Psoas muscle (tissue), 8 donors: ENCODE results near the gene STX1A. TPM values are rescaled to one million over a fixed set of nuclear protein-coding genes. Genes with fewer than 3 reads are reported as not detected.

Experiments
- ATAC-seq, 4 donors: fragments of 200-7000 bp; cut with Tn5 transposase; one replicate each; pipeline ENCODE4 v1.9.1; 2020; ENCODE audit warnings: moderate library complexity in 3 of 4, mild to moderate bottlenecking in 2 of 4
- DNase-seq, 2 donors: peaks; one replicate each; pipeline ENCODE4 v3.0.0-alpha.2; 2020
- H3K27ac ChIP-seq: fragments of 200-600 bp; one replicate; pipeline ENCODE4 v1.8.0; 2022
- H3K27me3 ChIP-seq, 3 donors: fragments of 200-600 bp in 1 of 3; one replicate each; pipeline versions ENCODE4 v1.6.1 to v1.8.0; 2013 to 2022; ENCODE audit warnings: low read length in 2 of 3, mild to moderate bottlenecking in 2 of 3, moderate library complexity in 1 of 3; ENCODE audit not compliant: insufficient read depth in 3 of 3
- H3K36me3 ChIP-seq, 2 donors: fragments of 200-600 bp in 1 of 2; one replicate each; pipeline versions ENCODE4 v1.6.1 to v1.8.0; 2013 to 2022; ENCODE audit warnings: low read depth in 1 of 2, mild to moderate bottlenecking in 1 of 2, moderate library complexity in 1 of 2; ENCODE audit not compliant: insufficient read depth in 1 of 2
- H3K4me1 ChIP-seq: fragments of 200-600 bp; one replicate; pipeline ENCODE4 v1.8.0; 2022
- H3K4me3 ChIP-seq: fragments of 200-600 bp; one replicate; pipeline ENCODE4 v1.8.0; 2022; ENCODE audit warnings: mild to moderate bottlenecking
- H3K9me3 ChIP-seq: fragments of 200-600 bp; one replicate; pipeline ENCODE4 v1.8.0; 2022
- WGBS, 3 donors: extraction: QIAGEN DNeasy Blood & Tissue Kit; methylation state at CpG; one replicate each; pipeline versions ENCODE4 v1.1.6 to v1.1.7; 2013; 5-methylcytosine and 5-hydroxymethylcytosine counted together
- intact Hi-C, 2 donors: fragments of 100-400 bp; cut with DNase I; formaldehyde crosslinking; loops; one replicate each; pipeline versions ENCODE4 v1.11.0 to v1.14.2; 2022
- polyA plus RNA-seq, 3 donors: library from polyadenylated mRNA; stranded (reverse); fragments of 200-250 nt; gene quantifications; one replicate each; pipeline ENCODE4 v1.2.3, GENCODE V29; 2013
- total RNA-seq, 4 donors: library from RNA; stranded (reverse); fragmentation: NEBNext Ultra II Directional in 2 of 4; extraction: Animal tissue kit (Norgen Biotek cat#: 25700) in 2 of 4; gene quantifications; one replicate each; pipeline versions ENCODE4 v1.2.1 to v1.2.4, GENCODE V29; 2021 to 2023
- TF ChIP-seq, protein P1 (sequence below): fragments of 200-600 bp; IDR thresholded peaks from one replicate; pipeline ENCODE4 v1.8.0; 2022; ENCODE audit warnings: antibody characterized with exemption
- donor health status: healthy with polysubstance abuse.
- donor health status: DM: no; HTN: no; CAD: no; lungs with moderate emphysema.
- donor health status: Bipolar disorder and iron deficiency.
- donor health status: healthy.
- donor health status: DM: yes; HTN: yes; CAD: no.
- donor health status: DM: no; HTN: no; CAD: no.
- donor health status: DM: no; HTN: no; CAD: no.
- donor health status: DM: yes; HTN: yes; CAD: no.

The STX1A gene
- total and polyA plus RNA-seq, 7 donors: 1.9 to 5.4 (median 2.8) TPM

DNA sequence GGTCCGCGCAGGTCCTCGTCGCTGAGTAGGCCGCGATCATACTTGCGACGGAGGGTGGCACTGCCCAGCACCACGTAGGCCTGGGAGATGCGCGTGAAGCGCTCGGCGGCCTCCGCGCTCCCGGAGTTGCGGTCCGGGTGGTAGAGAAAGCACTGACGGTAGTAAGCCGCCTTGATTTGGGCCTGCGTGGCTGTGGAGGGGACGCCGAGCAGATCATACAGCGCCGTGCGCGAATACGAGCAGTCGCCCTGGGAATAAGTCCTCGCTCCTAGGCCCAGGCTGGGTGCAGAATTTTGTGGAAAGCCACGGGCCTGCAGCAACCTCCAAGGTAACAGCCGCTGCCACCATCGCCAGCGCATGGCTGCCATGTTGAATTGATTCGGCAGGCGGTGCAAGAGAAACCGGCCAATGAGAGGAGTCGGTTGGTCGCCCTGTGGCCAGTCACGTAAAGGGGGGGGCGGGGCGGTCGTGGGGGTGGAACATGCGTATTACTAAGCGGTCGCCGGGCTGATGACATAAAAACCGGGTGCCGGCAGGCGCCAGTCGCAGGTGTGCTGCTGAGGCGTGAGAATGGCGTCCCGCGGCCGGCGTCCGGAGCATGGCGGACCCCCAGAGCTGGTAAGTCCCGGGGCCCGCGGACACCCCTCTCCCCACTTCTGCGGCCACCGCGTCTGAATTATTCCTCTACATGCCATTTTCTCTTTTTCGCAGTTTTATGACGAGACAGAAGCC is 36.2 kb downstream of the STX1A start, which contains the start of the genes BUD23 and DNAJC30:
BUD23 (plus strand) TSS at position 542 of the 732 bp plus-strand sequence; CDS start at position 571, 29 bp downstream.
DNAJC30 (minus strand) TSS at position 398 of the 732 bp plus-strand sequence; CDS start at position 368, 30 bp downstream.
- Histone ChIP-seq H3K4me1 (peaks cover 25% of the 10 kb centered on the region), H3K4me3 (peak within 1 kb of the TSS; percentile 94), H3K27me3 (no peaks in the 10 kb centered on the region), H3K36me3 (peaks cover 7 to 33% of the 10 kb centered on the region in 2 donors), H3K9me3 (no peaks in the 10 kb centered on the region), H3K27ac (peak within 1 kb of the TSS; percentile 94)
- TF ChIP-seq, protein P1, sequence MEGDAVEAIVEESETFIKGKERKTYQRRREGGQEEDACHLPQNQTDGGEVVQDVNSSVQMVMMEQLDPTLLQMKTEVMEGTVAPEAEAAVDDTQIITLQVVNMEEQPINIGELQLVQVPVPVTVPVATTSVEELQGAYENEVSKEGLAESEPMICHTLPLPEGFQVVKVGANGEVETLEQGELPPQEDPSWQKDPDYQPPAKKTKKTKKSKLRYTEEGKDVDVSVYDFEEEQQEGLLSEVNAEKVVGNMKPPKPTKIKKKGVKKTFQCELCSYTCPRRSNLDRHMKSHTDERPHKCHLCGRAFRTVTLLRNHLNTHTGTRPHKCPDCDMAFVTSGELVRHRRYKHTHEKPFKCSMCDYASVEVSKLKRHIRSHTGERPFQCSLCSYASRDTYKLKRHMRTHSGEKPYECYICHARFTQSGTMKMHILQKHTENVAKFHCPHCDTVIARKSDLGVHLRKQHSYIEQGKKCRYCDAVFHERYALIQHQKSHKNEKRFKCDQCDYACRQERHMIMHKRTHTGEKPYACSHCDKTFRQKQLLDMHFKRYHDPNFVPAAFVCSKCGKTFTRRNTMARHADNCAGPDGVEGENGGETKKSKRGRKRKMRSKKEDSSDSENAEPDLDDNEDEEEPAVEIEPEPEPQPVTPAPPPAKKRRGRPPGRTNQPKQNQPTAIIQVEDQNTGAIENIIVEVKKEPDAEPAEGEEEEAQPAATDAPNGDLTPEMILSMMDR: peak; percentile 3
- 0% methylated on average over 60 to 68 of the region's 68 CpGs for WGBS, 3 donors
- peak; percentile 99 for DNase-seq
- peak; percentile 96 to 99 (median 98) for ATAC-seq
- intact Hi-C loops: loop anchor here in 1 of 2 donors (5.0 kb wide), 1 partner anchor 34 kb away; the partner anchor contains the start of gene STX1A

DNA sequence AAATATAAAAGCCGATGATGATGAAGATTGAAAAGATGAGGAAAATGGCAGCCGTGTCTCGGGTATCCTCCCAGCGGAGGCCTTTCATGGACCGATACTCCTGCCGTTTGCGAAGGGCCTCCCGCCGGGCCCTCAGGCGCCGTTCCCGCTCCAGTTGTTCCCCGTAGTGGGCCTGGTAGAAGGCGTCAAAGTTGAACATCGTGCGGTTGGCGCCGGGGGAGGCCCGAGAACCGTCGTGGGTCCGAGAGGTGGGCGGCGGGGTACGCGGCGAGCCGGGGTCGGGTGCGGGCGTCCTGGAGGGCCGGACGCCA is 36.8 kb downstream of the STX1A start:
- H3K9me3 ChIP-seq: no peaks in the 10 kb centered on the region
- H3K4me1 ChIP-seq: peaks cover 25% of the 10 kb centered on the region
- H3K36me3 ChIP-seq: peaks cover 7 to 33% of the 10 kb centered on the region in 2 donors
- H3K4me3 ChIP-seq: peak overlapping the region; percentile 94
- no peaks in the 10 kb centered on the region for H3K27me3 ChIP-seq
- TF ChIP-seq, protein P1: no peak
- 0 to 1% (median 1%) methylated on average over 33 of the region's 33 CpGs for WGBS, 3 donors
- DNase-seq (no peak), ATAC-seq (peak in 2 of 4 donors; percentile 8 to 14)
- intact Hi-C loops: loop anchor here in 1 of 2 donors (5.0 kb wide), 1 partner anchor 35 kb away; the partner anchor contains the start of gene STX1A
- H3K27ac ChIP-seq: peak overlapping the region; percentile 94

GRCh38 chr7:73681031-73681430 is 38.4 kb downstream of the STX1A start:
- ATAC-seq (peak in 2 of 4 donors; percentile 23 to 39), DNase-seq (no peak)
- H3K27me3 ChIP-seq: no peaks in the 10 kb centered on the region
- H3K36me3 ChIP-seq: peaks cover 0 to 18% of the 10 kb centered on the region in 2 donors
- peaks cover 25% of the 10 kb centered on the region for H3K4me1 ChIP-seq
- H3K9me3 ChIP-seq: no peaks in the 10 kb centered on the region
- 68 to 77% (median 70%) methylated on average over 8 of the region's 8 CpGs for WGBS, 3 donors
- peak overlapping the region; percentile 94 for H3K4me3 ChIP-seq
- TF ChIP-seq, protein P1: no peak
- peak overlapping the region; percentile 36 for H3K27ac ChIP-seq
- intact Hi-C loops: loop anchor here in 1 of 2 donors (5.0 kb wide), 1 partner anchor 36 kb away; the partner anchor contains the start of gene STX1A

- DNase-seq (no peak), ATAC-seq (no peak)
- WGBS, 3 donors: 55 to 77% (median 62%) methylated on average over 7 of the region's 7 CpGs
- Histone ChIP-seq H3K27me3 (no peaks in the 10 kb centered on the region), H3K9me3 (no peaks in the 10 kb centered on the region), H3K27ac (peak overlapping the region; percentile 36), H3K36me3 (peaks cover 0 to 15% of the 10 kb centered on the region in 2 donors), H3K4me1 (peaks cover 25% of the 10 kb centered on the region), H3K4me3 (peak overlapping the region; percentile 94)
- intact Hi-C loops: loop anchor here in 1 of 2 donors (5.0 kb wide), 1 partner anchor 37 kb away; the partner anchor contains the start of gene STX1A
- TF ChIP-seq, protein P1: no peak
Observed at GRCh38 chr7:73680501-73680900, 39.0 kb downstream of the STX1A start.
